Anterior cingulate cortex (tissue), 58 donors: ENCODE results near the gene MEOX2.

ENCODE experiments used
- DNase-seq, 58 donors: peaks; one replicate each; lab custom pipeline; 2025; lab: John Stamatoyannopoulos, UW

MEOX2 gene

GRCh38 chr7:15686295-15686956, at the start of gene MEOX2:
TSS of gene MEOX2 (minus strand) at chr7:15686683. CDS start at chr7:15686402, 281 bp downstream.
- DNase-seq = no peak

GRCh38 chr7:15729746-15730145, 43.3 kb upstream of the MEOX2 start:
- no peak for DNase-seq

- no peak for DNase-seq
These were observed 38.6 kb upstream of the MEOX2 start for GRCh38 chr7:15725051-15725450.

DNA sequence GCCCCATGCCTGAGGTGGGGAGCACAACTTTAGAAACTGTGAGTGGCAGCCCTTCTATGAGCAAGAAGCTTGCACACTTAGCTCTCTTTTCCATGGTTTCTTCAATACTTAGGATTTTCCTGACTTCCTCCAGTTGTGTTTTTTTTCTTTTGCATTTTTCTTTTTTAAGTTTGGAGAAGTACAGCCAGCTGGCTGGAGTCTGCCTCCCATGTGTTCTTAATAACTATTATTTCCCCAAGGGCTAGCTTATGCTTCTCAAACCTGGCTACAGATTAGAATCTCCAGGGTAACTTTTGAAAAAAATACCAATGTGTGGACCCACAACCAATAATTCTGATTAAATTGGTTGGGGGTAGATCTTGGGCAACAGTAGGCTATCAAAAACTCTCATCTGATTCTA, 37.4 kb upstream of the MEOX2 start:
- DNase-seq = no peak

GRCh38 chr7:15720849-15721471, 34.5 kb upstream of the MEOX2 start:
- peak in 7 of 58 donors; percentile 0 to 14 (median 2) for DNase-seq

GRCh38 chr7:15719311-15719710, 32.8 kb upstream of the MEOX2 start:
- no peak for DNase-seq

DNA sequence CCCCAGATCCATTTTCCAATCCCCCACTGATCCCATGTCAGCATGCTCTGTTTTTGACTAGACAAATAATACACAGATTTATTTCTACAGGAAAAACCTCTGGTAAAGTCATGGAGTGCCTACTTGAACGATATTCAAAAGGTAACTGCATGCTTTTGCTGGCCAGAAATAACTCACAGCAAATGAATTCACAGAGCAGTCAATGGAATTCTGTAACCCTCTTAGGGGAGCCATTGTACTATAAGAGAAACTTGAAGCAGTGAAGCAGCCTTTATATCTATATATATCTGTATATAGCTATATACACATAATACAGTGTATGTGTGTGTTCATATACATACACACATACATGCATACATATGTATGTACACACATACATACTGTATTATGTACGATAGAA, 29.0 kb upstream of the MEOX2 start:
- DNase-seq = no peak

GRCh38 chr7:15709978-15710377, 23.5 kb upstream of the MEOX2 start:
- DNase-seq = no peak

GRCh38 chr7:15707570-15707969, 21.1 kb upstream of the MEOX2 start:
- DNase-seq = no peak

DNA sequence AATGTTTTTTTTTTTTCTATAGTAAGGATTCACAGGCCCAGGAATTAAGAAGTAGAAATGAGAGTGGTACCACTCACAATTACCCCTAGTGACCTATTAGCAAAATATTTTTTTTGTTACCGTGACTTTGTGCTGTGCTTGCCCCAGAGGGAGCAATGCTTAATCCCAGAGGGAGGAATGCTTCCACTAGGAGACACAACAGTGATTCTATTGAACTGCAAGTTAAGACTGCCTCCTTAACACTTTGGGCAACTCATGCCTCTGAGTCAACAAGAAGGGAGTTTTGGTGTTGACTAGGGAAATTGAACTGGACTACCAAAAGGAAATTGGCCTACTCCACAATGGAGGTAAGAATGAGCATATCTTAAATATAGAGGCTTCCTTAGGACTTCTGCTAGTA, 17.2 kb upstream of the MEOX2 start:
- no peak for DNase-seq

DNA sequence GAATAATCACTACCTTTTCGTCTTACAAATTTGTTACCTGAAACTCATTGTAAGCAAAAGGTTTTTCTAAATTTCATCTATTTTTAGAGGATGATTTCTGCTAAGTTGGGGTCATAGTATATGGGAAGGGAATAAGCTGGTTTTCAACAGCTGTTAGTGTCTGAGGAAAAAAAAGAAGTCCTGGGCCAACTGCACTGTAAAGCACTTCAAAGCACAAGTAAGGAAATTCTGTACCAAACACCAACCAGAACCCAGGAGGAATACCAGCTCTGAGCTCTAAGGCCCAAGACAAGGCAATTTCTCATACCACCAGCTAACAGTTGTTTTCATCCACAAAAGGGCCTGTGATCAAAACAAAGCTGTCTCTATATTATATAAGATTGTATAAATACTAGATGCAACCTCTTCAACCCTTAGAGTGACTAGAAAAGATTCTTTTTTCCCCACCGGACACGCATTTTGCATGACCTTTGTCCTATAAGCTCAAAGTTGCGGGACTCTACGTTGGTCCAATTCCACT, 6.1 kb upstream of the MEOX2 start:
- no peak for DNase-seq

GRCh38 chr7:15688911-15689310, 2.4 kb upstream of the MEOX2 start:
- no peak for DNase-seq

DNA sequence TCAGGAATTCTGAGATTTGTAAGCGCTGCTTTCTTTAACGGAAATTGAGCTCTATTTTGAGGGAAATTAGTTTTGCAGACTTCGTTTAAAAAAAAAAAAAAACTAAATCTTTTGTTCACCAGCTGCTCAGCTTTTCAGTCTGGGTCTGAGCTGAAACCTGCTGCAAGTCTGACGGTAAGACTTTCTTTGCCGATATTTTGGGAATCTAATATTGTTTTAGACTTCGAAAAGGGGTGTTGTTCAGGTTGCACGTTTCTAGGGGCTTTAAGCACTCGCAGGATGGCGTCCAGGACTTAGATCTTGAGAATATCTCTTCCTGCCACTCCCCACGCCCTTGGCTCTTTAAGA, 1.8 kb upstream of the MEOX2 start:
- no peak for DNase-seq

DNA sequence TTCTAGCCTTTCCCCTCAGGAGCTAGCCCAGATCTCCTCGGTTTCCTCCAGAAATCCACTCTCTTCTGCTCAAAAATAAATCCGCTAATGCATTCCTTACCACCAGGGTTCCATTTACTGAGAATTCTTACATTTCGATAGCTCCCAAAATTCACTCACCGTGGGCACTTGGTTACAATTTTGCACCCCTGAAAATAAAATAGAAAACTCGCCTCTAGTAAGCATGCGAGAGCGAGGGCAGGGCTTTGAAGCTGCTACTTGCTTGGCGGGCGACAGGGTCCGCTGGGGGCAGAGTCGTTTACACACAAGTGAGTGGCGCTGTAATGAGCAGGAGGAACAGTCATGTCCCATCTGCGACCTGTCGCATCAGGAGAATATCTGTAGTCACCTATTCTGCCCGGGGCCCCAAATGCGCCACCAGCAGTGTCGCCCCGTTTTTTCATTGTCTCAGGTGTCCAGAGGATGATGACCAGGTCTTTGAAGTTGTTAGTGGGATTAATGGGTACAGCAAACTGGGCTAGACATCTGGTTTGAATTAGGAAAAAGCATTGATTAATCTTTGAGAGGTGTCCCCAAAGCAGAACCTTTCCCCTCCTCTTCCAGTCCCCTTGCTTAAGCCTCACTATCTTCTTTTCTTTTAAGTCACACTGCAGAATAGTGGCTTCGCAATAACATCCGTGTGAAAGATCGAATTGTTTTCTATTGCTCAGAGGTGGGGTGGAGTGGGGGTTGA, 1.2 kb upstream of the MEOX2 start:
- DNase-seq = peak in 1 of 58 donors; percentile 5

DNA sequence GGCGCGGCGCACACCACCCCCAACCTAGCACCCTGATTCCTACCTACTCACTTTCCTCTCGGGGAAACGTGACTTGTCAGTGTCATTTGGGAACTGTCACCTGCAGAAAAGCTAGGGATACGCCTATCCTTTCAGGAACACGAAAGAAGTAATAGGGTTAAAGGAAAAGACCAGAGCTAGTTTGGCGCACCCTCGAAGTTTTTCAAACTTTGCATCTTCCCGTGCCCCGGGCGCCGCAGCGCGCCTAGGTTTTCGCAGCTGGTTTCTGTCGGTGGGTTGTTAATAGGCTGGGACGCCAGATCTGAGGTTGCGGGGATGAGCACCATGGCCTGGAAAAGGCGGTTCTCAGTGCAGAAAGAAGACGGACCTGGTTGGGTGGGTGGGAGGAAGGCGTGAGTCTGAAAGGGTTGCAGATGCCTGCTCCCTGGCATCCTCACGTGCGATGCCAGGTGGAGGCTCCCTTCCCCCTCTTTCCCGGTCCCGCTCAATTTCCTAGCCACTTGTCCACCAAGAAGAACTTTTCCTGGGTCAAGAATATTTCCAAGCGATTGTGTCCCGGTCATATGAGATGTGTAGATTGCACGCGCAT, 568 bp upstream of the MEOX2 start:
- no peak for DNase-seq

DNA sequence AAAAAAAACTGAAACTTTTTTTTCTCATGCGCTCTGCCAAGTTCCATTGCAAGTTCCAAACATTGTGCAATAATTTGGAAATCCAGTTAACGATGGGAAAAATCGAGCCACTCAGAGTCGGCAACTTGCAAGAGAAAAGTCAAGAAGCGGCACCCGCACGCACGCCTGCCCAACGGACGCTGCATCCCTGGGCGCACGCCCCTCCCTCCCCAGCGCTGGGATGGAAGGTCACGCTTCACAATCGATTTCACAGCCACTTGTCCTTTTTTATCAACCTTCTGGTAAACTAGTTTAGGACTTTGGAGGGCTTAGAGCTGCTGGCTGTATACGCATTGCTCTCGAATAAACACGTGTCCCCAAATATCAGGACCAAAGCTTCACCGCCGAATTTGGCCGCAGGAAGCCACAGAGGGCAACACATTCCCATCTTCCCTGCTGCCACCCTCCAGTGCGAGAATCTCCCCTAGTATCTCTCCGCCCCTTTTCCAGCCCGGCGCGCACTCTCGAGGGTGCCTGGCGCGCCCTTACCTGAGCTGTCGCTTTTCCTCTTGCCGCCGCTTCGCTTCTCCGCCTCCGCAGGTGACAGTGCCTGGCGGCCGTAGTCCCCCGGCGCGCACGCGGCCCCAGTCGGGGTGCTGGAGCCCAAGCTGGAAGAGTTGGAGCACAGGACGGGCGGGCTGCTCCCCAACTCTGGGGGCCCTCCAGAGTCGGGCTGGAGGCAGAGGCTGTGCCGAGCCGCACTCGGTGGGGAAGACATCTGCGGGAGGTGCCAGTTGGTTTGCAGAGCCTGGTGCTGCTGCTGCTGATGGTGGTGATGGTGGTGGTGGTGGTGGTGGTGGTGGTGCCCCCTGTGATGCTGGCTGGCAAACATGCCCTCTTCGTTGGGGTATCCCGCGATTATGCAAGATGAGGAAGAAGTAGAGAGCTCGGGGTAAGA, 857 bp downstream of the MEOX2 start:
- DNase-seq = no peak

GRCh38 chr7:15684871-15685270, 1.6 kb downstream of the MEOX2 start:
- no peak for DNase-seq

DNA sequence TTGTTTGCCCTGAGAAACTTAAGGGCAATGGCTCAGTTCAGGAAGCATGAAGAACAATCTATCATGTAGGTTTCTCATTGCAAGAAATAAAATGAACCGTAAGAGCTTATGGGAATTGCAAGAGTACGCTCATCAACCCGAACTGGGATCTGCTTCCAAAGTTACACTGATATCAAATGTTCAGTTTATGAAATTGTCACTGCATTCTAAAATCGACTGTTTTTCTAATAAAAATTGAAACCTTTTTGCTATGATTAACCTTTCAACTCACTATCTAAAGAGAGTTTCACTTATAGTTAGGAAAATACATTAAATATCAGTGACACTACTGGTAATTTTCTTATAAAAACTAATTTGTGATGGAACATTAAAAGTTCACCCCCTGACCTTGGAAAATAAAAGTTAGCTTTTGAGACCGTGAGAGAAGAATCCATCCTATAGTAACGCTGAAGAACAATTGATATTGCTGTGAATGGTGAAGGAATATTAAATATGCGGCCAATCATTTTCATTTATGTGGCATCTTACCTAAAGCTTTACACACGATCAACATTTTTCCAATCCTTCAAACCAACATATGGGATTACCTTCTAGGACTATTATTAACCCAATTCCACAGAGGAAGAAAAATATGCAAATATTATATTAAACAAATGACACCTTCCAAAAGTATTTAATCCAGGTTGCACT, 2.2 kb downstream of the MEOX2 start:
- no peak for DNase-seq

DNA sequence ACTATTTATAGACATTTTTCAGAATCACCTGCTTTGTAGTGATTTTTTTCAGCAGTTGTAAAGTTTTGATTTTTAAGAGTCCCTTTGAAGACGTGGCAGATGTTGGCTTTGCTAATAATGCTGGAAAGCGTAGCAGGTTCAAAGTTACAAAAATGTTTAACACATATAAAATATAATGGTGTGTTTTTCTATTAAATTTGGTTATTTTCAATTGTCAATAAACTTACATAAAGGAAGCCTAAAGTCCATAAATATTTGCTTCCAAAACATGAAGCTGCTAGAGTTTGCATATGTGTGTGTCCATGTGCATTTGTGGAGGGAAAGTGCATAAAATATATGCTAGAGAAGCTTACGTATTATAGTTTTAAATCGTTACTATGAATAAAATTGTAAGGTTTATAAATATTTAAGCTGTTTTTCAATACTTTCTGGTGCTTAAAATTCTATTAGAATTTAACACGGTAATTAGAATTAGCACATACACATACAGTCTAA, 3.7 kb downstream of the MEOX2 start:
- no peak for DNase-seq
